Esophagus muscularis mucosa (tissue), 3 donors: Measurements from ENCODE around the gene DAPK1.

Experiments
- CTCF ChIP-seq, 3 experiments: fragments of 200-600 bp in 2 of 3; fragments of 450-650 bp in 1 of 3; sonication (generic) in 2 of 3; IDR thresholded peaks; one replicate each; pipeline ENCODE4 v1.5.1; 2017 to 2019; ENCODE audit warnings: antibody characterized with exemption in 3 of 3, mild to moderate bottlenecking in 2 of 3, moderate library complexity in 1 of 3
- POLR2A ChIP-seq: fragments of 450-650 bp; IDR thresholded peaks from one replicate; pipeline ENCODE4 v1.6.1; 2017; ENCODE audit warnings: antibody characterized with exemption, moderate library complexity, mild to moderate bottlenecking, low read depth
- POLR2AphosphoS5 ChIP-seq, 2 donors: sonication (generic); formaldehyde crosslinking; IDR thresholded peaks; one replicate each; pipeline ENCODE4 v1.6.1; 2017; ENCODE audit warnings: antibody characterized with exemption in 2 of 2

DNA sequence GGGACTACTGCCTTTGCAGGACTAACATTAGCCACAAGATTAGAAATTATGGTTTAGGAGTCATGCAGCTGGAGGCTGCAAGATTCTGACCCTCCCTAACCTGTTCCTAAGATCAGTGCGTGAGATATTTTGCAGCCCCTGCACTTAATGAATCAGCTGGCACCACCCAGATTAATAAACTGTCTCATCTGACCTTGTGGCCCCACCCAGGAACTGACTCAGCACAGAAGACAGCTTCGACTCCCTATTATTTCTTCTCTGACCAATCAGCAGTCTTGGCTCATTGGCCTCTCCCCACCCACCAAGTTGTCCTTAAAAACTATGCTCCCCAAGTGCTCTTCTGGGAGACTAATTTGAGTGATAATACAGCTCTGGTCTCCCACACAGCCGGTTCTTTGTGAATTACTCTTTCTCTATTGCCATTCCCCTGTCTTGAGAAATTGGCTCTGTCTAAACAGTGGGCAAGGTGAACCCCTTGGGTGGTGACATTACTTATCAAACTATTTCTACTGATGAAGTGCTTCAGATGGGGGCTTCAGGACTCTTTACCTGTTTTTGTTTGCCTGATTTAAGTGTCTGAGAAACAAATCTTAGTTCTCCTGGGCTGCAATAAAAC, 245.3 kb downstream of the DAPK1 start:
- TF ChIP-seq CTCF (IDR thresholded peaks at IDR 0.05) (no peak), POLR2A (no peak), POLR2AphosphoS5 (IDR thresholded peaks at IDR 0.05) (no peak)
